ENCODE results near the gene MTOR.

The MTOR gene

DNA sequence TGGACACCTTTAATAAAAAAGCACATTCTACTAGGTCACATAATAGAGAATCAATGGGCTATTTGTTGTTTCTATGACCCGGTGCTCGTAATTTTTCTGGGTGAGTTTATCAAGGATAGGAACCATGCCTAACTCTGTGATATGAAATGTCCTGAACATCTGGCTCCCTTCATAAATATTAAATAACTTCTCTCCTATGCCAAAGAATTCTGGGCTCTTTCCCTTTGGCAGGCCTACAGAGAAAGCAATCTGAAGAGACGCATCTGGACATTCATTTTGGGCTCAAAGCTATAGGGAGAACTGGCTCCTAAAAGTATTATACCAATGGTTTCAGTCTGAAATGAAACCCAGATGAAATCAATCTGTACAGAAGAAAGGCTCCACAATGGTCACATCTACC, 112.0 kb downstream of the MTOR start:
- Histone ChIP-seq H3K23ac (ENCODE audit: low read length) (no peak overlapping the region), H4K5ac (ENCODE audit: low read length) (no peak overlapping the region), H4K8ac (ENCODE audit: low read depth, low read length) (no peak overlapping the region), H3K9ac (ENCODE audit: low read length) (no peak overlapping the region), H2BK120ac (ENCODE audit: low read depth, low read length) (no peak overlapping the region), H3K4me2 (ENCODE audit: low read length) (no peak overlapping the region), H3K27me3 (ENCODE audit: insufficient read depth, low read length, poor library complexity) (no peaks in the 10 kb centered on the region), H3K4ac (ENCODE audit: low read depth, low read length) (no peak overlapping the region), H3K79me1 (ENCODE audit: low read length) (no peaks in the 10 kb centered on the region), H3K36me3 (ENCODE audit: control insufficient read depth, insufficient read depth, low read length) (peaks cover 13% of the 10 kb centered on the region), H3K4me3 (ENCODE audit: low read length) (no peak overlapping the region), H3K56ac (ENCODE audit: low read length) (no peak overlapping the region), H2BK15ac (replicated peaks; ENCODE audit: low read depth) (no peak overlapping the region), H3K18ac (ENCODE audit: low read length) (no peak overlapping the region), H3K27ac (ENCODE audit: low read depth, low read length) (no peak overlapping the region), H3K79me2 (ENCODE audit: control insufficient read depth, insufficient read depth, low read length) (no peaks in the 10 kb centered on the region), H2AK5ac (ENCODE audit: low read length) (no peak overlapping the region), H2BK5ac (ENCODE audit: low read length) (no peak overlapping the region), H3K4me1 (ENCODE audit: control insufficient read depth, low read depth, low read length) (no peaks in the 10 kb centered on the region)
- WGBS (ENCODE audit: extremely low coverage, insufficient coverage, low lambda C conversion rate), result no CpG with 5 or more reads among the region's 3 CpGs
- no peak for DNase-seq

DNA sequence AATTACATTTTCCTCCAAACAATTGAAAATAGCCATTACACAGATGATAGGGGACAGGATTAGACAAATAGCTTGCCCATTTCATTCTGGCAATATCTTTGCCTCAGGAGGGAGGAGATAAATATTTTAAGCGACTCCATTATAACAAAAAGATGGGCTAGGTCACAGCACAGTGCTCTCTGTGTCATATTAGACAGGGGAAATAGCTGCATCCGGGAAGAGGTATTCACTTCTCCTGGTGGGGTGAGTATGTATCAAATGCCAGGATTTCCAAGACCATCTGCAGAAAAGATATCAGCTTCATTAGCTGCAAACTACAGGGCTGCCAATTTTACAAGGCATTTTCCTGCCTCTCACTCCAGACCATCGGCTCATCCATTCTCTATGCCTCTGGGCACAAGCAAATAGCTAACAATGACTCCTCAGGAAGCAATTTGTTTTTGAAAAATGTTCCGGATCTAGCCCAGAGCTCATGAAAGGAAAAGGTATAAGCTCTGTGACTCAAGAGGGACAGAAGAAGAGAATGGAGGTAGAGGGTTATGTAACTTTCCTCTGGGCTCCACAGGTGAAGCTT, 115.1 kb downstream of the MTOR start:
- H4K5ac ChIP-seq (ENCODE audit: low read length), result no peak overlapping the region
- no CpG with 5 or more reads among the region's 4 CpGs for WGBS (ENCODE audit: extremely low coverage, insufficient coverage, low lambda C conversion rate)
- H3K9ac ChIP-seq (ENCODE audit: low read length), result no peak overlapping the region

DNA sequence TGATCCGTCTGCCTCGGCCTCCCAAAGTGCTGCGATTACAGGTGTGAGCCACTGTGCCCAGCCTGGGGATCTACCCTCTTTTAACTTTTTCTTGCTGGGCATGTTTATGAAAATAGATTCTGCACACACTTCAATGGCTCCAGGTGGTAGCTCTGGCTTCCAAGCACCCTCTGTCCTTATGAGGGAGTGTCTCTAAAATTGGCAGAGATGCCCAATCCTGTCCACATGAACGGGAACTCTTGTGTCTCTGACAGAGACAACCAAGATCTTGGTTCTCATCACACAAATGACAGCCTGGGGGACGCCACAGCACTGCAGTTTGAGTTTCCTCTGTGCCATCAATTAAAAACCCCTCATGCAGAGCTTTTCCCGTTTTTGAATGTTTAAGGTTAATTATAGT, 116.6 kb downstream of the MTOR start:
- H3K4me1 ChIP-seq (ENCODE audit: control insufficient read depth, low read depth, low read length), result no peaks in the 10 kb centered on the region
- no peak overlapping the region for H2AK5ac ChIP-seq (ENCODE audit: low read length)
- no peak overlapping the region for H3K4ac ChIP-seq (ENCODE audit: low read depth, low read length)
- H2BK120ac ChIP-seq (ENCODE audit: low read depth, low read length), result no peak overlapping the region
- H2BK15ac ChIP-seq (replicated peaks; ENCODE audit: low read depth), result no peak overlapping the region
- H3K79me1 ChIP-seq (ENCODE audit: low read length), result no peaks in the 10 kb centered on the region
- H3K23ac ChIP-seq (ENCODE audit: low read length), result no peak overlapping the region
- no peak overlapping the region for H3K18ac ChIP-seq (ENCODE audit: low read length)
- H2BK5ac ChIP-seq (ENCODE audit: low read length), result no peak overlapping the region
- peaks cover 17% of the 10 kb centered on the region for H3K36me3 ChIP-seq (ENCODE audit: control insufficient read depth, insufficient read depth, low read length)
- no peaks in the 10 kb centered on the region for H3K27me3 ChIP-seq (ENCODE audit: insufficient read depth, low read length, poor library complexity)
- no CpG with 5 or more reads among the region's 6 CpGs for WGBS (ENCODE audit: extremely low coverage, insufficient coverage, low lambda C conversion rate)
- no peak overlapping the region for H3K9ac ChIP-seq (ENCODE audit: low read length)
- H3K4me2 ChIP-seq (ENCODE audit: low read length), result no peak overlapping the region
- no peak for DNase-seq
- no peak overlapping the region for H3K27ac ChIP-seq (ENCODE audit: low read depth, low read length)
- no peak overlapping the region for H4K5ac ChIP-seq (ENCODE audit: low read length)
- no peaks in the 10 kb centered on the region for H3K79me2 ChIP-seq (ENCODE audit: control insufficient read depth, insufficient read depth, low read length)
- H3K56ac ChIP-seq (ENCODE audit: low read length), result no peak overlapping the region
- H4K8ac ChIP-seq (ENCODE audit: low read depth, low read length), result no peak overlapping the region
- no peak overlapping the region for H3K4me3 ChIP-seq (ENCODE audit: low read length)

More for the DNA sequence above, 115.1 kb downstream of the MTOR start:
- H2BK15ac ChIP-seq (replicated peaks; ENCODE audit: low read depth), result no peak overlapping the region
- peaks cover 17% of the 10 kb centered on the region for H3K36me3 ChIP-seq (ENCODE audit: control insufficient read depth, insufficient read depth, low read length)
- H3K18ac ChIP-seq (ENCODE audit: low read length), result no peak overlapping the region
- no peak overlapping the region for H3K4me2 ChIP-seq (ENCODE audit: low read length)
- H3K4ac ChIP-seq (ENCODE audit: low read depth, low read length), result no peak overlapping the region
- H3K4me1 ChIP-seq (ENCODE audit: control insufficient read depth, low read depth, low read length), result no peaks in the 10 kb centered on the region
- H3K23ac ChIP-seq (ENCODE audit: low read length), result no peak overlapping the region
- no peak overlapping the region for H4K8ac ChIP-seq (ENCODE audit: low read depth, low read length)
- no peak overlapping the region for H2AK5ac ChIP-seq (ENCODE audit: low read length)
- H2BK5ac ChIP-seq (ENCODE audit: low read length), result no peak overlapping the region
- H3K27ac ChIP-seq (ENCODE audit: low read depth, low read length), result no peak overlapping the region
- no peaks in the 10 kb centered on the region for H3K79me1 ChIP-seq (ENCODE audit: low read length)
- no peak overlapping the region for H2BK120ac ChIP-seq (ENCODE audit: low read depth, low read length)
- H3K56ac ChIP-seq (ENCODE audit: low read length), result no peak overlapping the region
- H3K4me3 ChIP-seq (ENCODE audit: low read length), result no peak overlapping the region
- H3K27me3 ChIP-seq (ENCODE audit: insufficient read depth, low read length, poor library complexity), result no peaks in the 10 kb centered on the region
- DNase-seq, result peak; percentile 19
- no peaks in the 10 kb centered on the region for H3K79me2 ChIP-seq (ENCODE audit: control insufficient read depth, insufficient read depth, low read length)

DNA sequence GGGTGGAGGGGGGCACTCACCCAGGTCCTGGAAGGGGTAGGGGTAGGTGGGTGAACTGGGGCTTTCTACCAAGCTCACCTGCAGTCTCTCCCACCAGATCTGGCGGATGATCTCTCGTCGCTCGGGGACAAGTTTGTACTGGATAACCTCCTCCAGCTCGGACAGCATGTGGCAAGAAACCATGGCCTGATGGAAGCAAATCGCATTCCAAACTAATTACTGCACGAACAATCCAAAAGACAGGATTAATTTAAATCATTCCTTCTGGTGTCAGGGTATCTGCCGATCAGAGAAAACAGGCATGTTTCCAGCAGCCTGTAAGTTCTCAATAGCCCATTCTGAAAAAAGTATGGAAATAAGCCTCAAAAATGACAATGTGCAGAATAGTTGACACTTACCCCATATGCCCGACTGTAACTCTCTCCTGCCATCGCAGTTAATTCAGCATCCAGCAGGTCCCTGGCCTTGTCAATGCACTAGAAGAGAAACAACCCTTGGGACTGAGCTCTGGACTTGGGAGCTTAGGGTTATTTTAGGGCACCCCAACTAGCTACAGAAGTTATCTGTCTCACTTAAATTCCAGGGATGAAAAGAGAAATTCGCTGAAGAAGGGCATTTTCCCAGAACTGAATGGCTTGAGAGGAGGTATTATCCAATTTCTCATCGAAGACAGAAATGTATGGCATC, 117.6 kb downstream of the MTOR start:
- H2BK5ac ChIP-seq (ENCODE audit: low read length), result no peak overlapping the region
- no peak overlapping the region for H2BK15ac ChIP-seq (replicated peaks; ENCODE audit: low read depth)
- no peak overlapping the region for H3K9ac ChIP-seq (ENCODE audit: low read length)
- H2AK5ac ChIP-seq (ENCODE audit: low read length), result no peak overlapping the region
- H3K18ac ChIP-seq (ENCODE audit: low read length), result no peak overlapping the region
- no peaks in the 10 kb centered on the region for H3K4me1 ChIP-seq (ENCODE audit: control insufficient read depth, low read depth, low read length)
- H3K27me3 ChIP-seq (ENCODE audit: insufficient read depth, low read length, poor library complexity), result no peaks in the 10 kb centered on the region
- no peaks in the 10 kb centered on the region for H3K79me1 ChIP-seq (ENCODE audit: low read length)
- WGBS (ENCODE audit: extremely low coverage, insufficient coverage, low lambda C conversion rate), result no CpG with 5 or more reads among the region's 12 CpGs
- H4K8ac ChIP-seq (ENCODE audit: low read depth, low read length), result no peak overlapping the region
- H2BK120ac ChIP-seq (ENCODE audit: low read depth, low read length), result no peak overlapping the region
- no peak overlapping the region for H3K23ac ChIP-seq (ENCODE audit: low read length)
- no peak overlapping the region for H4K5ac ChIP-seq (ENCODE audit: low read length)
- no peaks in the 10 kb centered on the region for H3K79me2 ChIP-seq (ENCODE audit: control insufficient read depth, insufficient read depth, low read length)
- H3K4ac ChIP-seq (ENCODE audit: low read depth, low read length), result no peak overlapping the region
- no peak overlapping the region for H3K4me3 ChIP-seq (ENCODE audit: low read length)
- no peak overlapping the region for H3K27ac ChIP-seq (ENCODE audit: low read depth, low read length)
- H3K36me3 ChIP-seq (ENCODE audit: control insufficient read depth, insufficient read depth, low read length), result peaks cover 19% of the 10 kb centered on the region
- no peak overlapping the region for H3K56ac ChIP-seq (ENCODE audit: low read length)
- no peak overlapping the region for H3K4me2 ChIP-seq (ENCODE audit: low read length)
- DNase-seq, result no peak

DNA sequence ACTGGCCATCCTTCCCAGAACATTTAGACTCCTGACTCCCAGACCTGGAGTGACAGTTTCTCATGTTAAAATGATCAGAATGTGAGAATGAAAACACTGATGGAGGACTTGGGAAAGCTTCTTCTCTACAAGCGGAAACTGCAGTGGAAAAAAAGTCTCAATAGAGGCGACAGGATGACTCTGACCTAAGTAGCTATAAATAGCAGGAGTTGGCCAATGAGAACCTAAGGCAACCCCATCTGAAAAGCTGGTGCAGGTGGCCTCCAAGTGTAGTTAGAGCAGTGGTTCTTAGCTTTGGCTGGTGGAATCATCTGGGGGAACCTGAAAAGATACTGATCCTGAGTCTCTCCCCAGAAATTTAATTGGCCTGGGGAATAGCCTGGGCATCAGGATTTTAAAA, 118.4 kb downstream of the MTOR start:
- no peak overlapping the region for H3K4ac ChIP-seq (ENCODE audit: low read depth, low read length)
- H3K79me1 ChIP-seq (ENCODE audit: low read length), result no peaks in the 10 kb centered on the region
- H3K36me3 ChIP-seq (ENCODE audit: control insufficient read depth, insufficient read depth, low read length), result peaks cover 13% of the 10 kb centered on the region
- no peak overlapping the region for H3K4me2 ChIP-seq (ENCODE audit: low read length)
- H3K56ac ChIP-seq (ENCODE audit: low read length), result no peak overlapping the region
- no peaks in the 10 kb centered on the region for H3K79me2 ChIP-seq (ENCODE audit: control insufficient read depth, insufficient read depth, low read length)
- no CpG with 5 or more reads among the region's 2 CpGs for WGBS (ENCODE audit: extremely low coverage, insufficient coverage, low lambda C conversion rate)
- H3K27ac ChIP-seq (ENCODE audit: low read depth, low read length), result no peak overlapping the region
- no peak for DNase-seq
- H2BK120ac ChIP-seq (ENCODE audit: low read depth, low read length), result no peak overlapping the region
- no peak overlapping the region for H2BK15ac ChIP-seq (replicated peaks; ENCODE audit: low read depth)
- no peak overlapping the region for H3K18ac ChIP-seq (ENCODE audit: low read length)
- H3K27me3 ChIP-seq (ENCODE audit: insufficient read depth, low read length, poor library complexity), result no peaks in the 10 kb centered on the region
- H2BK5ac ChIP-seq (ENCODE audit: low read length), result no peak overlapping the region
- H3K4me1 ChIP-seq (ENCODE audit: control insufficient read depth, low read depth, low read length), result no peaks in the 10 kb centered on the region
- H3K4me3 ChIP-seq (ENCODE audit: low read length), result no peak overlapping the region
- no peak overlapping the region for H2AK5ac ChIP-seq (ENCODE audit: low read length)
- no peak overlapping the region for H4K8ac ChIP-seq (ENCODE audit: low read depth, low read length)
- no peak overlapping the region for H3K23ac ChIP-seq (ENCODE audit: low read length)
- H4K5ac ChIP-seq (ENCODE audit: low read length), result no peak overlapping the region
- no peak overlapping the region for H3K9ac ChIP-seq (ENCODE audit: low read length)

GRCh38 chr1:11143401-11143800, 119.0 kb downstream of the MTOR start:
- H4K8ac ChIP-seq (ENCODE audit: low read depth, low read length), result no peak overlapping the region
- no peak overlapping the region for H4K5ac ChIP-seq (ENCODE audit: low read length)
- no peak overlapping the region for H3K56ac ChIP-seq (ENCODE audit: low read length)
- no peaks in the 10 kb centered on the region for H3K79me2 ChIP-seq (ENCODE audit: control insufficient read depth, insufficient read depth, low read length)
- peaks cover 14% of the 10 kb centered on the region for H3K36me3 ChIP-seq (ENCODE audit: control insufficient read depth, insufficient read depth, low read length)
- no peaks in the 10 kb centered on the region for H3K79me1 ChIP-seq (ENCODE audit: low read length)
- no peak overlapping the region for H3K4me3 ChIP-seq (ENCODE audit: low read length)
- H2AK5ac ChIP-seq (ENCODE audit: low read length), result no peak overlapping the region
- H3K9ac ChIP-seq (ENCODE audit: low read length), result no peak overlapping the region
- H2BK5ac ChIP-seq (ENCODE audit: low read length), result no peak overlapping the region
- H3K4me1 ChIP-seq (ENCODE audit: control insufficient read depth, low read depth, low read length), result no peaks in the 10 kb centered on the region
- H2BK120ac ChIP-seq (ENCODE audit: low read depth, low read length), result no peak overlapping the region
- no peak overlapping the region for H3K27ac ChIP-seq (ENCODE audit: low read depth, low read length)
- no peak overlapping the region for H3K4ac ChIP-seq (ENCODE audit: low read depth, low read length)
- H3K27me3 ChIP-seq (ENCODE audit: insufficient read depth, low read length, poor library complexity), result no peaks in the 10 kb centered on the region
- no peak overlapping the region for H3K4me2 ChIP-seq (ENCODE audit: low read length)
- H2BK15ac ChIP-seq (replicated peaks; ENCODE audit: low read depth), result no peak overlapping the region
- 100% methylated on average over 1 of the region's 5 CpGs for WGBS (ENCODE audit: extremely low coverage, insufficient coverage, low lambda C conversion rate)
- no peak overlapping the region for H3K18ac ChIP-seq (ENCODE audit: low read length)
- no peak for DNase-seq
- no peak overlapping the region for H3K23ac ChIP-seq (ENCODE audit: low read length)
